HL-60 (cell line): ENCODE measurements around the gene PPL.

Experiments
- CTCF ChIP-seq: IDR thresholded peaks from one replicate; pipeline ENCODE4 v1.5.1; 2011; ENCODE audit warnings: low read length, control low read depth, inconsistent platforms; ENCODE audit not compliant: insufficient read depth
- POLR2AphosphoS5 ChIP-seq: IDR thresholded peaks from 2 replicates; pipeline ENCODE4 v1.6.1; 2012; ENCODE audit warnings: low read depth

DNA sequence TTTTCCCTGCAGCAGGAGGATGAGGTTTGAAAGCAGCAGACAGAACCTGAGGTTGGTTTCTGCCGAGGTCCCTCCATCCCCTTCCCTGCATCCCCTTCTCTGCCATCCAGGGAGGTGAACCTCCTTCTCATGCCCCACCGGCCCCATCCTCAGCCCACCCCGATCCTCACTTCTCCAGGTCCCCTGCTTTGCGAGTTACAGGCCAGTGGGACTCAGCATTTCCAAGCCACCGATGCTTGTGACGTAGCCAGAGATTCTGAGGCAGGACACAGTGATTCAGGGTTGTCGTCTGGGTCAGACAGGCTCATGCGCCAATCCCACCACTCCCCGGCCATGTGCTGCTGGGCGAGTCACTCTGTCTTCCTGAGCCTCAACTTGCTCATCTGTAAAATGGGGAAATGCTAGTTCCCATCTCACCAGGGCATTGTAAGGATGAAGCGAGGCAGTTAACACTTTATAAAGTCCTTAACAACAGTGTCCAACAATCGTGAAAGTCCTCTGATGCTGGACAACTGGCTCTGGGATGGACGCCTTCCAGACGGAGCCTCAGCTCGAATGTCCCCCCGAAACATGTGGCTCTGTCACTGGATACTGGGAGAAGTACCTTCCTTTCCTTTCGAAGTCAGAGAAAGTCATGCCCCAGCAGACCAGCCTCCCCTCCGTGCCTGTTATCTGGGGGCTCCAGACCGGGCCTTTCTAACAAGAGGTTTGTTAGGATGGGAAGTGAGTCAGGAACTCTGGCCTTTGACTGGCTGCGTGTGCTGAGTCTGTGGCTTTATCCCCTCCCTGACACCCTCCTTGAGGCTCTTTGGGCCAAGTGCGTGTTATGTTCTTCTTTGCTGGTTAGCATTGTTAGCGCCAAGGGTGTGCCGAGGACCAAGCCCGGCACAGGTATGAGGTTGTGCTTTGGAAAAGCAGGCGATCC is 43.0 kb upstream of the PPL start:
- no peak for TF ChIP-seq CTCF
- no peak for TF ChIP-seq POLR2AphosphoS5
